GM19193 (cell line): ENCODE results near the gene CCDC188.

Experiments
- POLR2A ChIP-seq: IDR thresholded peaks from 4 replicates; pipeline ENCODE4 v1.6.1; 2011; ENCODE audit not compliant: insufficient read depth, insufficient read length; ENCODE audit errors: extremely low read depth

Gene CCDC188

DNA sequence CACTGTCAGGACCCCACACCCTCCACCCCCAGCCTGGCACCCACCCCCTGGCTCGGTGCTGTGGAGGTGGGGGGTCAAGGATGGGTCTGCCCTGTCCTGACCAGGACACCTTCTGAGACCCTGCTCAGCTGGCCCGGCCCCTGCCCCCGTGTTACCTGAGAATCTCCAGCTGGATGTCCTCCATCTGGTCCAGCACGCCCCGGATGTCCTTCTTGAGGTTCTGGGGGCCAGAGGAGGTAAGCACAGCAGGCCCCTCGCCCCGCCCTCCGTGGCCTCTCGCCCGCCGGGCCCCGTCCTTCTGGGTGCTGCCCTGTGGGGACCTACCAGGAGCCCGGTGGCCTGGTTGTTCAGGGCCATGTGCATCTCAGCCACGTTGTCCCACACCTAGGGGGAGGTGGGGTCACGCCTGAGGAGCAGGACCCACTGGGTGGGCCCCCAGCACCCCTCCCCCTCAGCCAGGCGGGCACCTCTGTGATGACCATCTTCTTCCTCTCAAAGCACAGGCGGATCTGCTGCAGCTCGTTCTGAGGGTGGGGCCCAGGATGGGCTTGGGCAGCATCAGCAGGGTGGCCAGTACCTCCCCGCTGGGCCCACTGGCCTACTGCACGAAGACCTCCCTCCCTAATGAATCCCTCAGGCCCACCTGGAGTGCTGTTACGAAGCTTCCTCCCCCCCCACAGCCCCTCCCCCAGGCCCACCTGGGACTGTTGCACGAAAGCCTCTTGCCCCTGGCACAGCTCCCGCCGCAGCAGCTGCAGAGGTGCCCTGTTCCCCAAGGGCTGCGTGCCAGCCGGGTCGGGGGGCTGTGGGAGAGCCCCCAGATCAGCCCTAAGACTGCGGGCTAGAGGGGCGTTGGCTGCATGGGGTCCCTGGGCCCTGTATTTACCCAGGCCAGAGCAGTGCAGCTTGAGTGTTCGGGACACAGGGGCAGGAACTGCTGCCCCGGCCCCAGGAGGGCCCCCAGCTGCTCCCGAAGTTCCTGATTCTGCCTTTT, 1.3 kb downstream of the CCDC188 start:
- TF ChIP-seq POLR2A, result no peak

DNA sequence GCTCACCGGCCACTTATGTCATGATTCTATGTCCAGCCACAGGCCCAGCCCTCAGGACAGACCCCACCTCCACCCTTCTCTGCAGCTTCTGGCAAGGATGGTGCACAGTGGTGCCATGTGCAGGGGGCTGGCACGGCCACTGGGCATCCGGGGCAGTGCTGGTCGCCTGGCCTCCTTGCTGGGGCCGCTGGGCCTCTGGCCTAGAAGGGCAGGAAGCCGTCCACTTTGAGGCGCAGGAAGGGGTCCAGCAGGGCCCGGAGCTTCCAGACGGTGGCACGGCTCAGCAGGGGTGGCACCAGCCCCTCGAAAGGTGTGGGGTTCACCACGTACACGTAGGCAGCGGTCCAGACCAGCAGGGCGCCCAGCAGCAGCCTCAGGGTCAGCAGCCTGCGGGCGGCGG, 2.4 kb downstream of the CCDC188 start:
- no peak for TF ChIP-seq POLR2A

DNA sequence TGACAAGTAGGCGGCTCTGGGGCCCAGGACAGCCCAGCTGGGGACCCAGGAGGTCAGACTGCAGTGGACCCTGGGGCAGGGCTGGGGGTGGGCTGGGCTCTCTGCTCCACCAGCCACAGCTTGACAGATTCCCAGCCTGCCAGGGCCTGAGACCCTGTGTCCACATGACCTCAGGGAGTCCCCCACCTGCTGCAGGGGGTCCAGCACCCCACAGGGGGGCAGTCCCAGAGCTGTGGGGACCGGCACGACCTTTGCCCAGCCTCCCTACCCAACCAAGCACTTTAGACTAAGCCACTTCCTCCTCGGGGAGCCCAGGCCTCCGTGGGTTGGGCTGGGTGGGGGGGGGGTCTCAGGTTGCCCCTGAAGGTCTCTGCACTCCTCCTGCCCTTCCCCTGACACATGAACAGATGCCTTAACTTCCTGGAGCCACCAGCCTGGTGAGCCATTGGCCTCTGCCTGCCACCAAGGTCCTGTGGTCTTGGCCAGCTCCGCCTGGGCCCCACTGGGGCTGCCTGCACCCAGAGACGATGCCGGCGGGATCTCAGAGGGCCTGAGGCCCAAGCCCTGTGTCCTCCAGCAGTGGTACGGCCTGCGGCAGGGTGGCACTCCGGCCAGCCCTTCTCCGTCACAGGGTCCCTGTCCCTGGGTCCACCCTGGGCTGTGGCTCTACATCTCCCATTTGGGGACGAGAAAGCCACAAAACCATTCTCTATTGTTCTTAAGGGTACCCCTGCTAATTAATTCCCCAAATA, 3.4 kb downstream of the CCDC188 start:
- no peak for TF ChIP-seq POLR2A

DNA sequence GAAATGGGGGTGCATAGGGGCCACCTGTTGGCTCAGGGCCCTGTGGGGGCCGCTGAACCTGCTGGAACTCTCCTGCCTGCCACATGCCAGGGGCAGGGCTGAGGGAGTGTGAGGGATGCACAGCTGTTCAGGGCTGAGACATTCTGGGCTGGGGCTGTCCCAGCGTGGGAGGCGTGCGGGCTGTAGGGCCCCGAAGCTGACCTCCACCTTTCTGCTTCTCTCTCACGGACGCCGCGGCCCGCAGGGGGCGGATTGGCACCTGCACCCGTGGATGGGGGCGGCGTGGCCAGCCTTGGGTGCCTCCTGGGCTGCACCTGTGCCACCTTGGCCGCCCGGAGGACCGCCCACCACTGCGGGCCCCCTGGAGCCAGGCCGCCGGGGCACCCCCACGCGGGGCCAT, 4.1 kb downstream of the CCDC188 start:
- no peak for TF ChIP-seq POLR2A

DNA sequence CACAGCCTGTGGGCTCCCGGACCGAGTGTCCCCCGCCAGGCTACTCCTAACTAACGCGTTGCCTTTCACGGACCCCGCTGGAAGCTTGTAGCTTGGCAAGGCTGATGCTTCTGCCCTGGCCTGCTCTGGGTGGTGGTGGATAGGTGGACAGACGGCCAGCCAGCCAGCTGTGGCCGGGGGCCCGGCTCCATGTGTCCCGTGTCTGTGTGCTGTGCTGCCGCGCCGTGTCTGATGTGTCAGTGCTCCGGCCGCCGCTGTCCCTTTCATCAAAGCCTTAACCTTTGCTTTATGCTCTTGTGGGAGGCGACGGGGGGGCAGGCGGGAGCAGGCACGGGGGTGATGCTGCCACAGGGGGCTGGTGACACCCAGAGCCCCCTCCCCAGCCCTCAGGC, 5.0 kb downstream of the CCDC188 start:
- no peak for TF ChIP-seq POLR2A

DNA sequence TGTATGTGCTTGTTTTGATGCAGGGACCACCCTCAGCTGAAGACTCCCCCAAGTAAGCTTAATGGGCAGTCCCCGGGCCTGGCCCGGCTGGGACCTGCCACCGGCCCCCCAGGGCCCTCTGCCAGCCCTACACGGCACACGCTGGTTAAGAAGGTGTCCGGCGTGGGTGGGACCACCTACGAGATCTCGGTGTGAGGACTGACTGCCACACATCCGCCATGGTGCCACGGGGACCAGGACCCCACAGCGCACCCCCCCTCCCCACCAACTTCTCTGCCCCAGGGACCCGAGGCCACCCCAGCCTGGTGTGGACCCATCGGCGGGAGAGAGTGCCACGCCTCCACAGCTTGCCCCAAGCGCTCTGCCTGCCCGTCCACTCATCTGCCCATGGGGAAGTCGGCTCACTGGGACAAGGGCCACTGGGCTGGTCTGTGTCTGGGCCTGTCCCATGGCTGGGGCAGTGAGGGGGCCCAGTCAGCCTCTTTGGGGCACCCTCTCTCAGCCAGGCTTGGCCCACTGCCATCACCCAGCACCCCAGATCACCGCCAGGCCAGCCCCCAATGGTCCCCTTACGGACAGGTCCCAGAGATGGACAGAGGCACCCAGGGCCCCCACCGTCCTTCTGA, 5.5 kb downstream of the CCDC188 start:
- no peak for TF ChIP-seq POLR2A

DNA sequence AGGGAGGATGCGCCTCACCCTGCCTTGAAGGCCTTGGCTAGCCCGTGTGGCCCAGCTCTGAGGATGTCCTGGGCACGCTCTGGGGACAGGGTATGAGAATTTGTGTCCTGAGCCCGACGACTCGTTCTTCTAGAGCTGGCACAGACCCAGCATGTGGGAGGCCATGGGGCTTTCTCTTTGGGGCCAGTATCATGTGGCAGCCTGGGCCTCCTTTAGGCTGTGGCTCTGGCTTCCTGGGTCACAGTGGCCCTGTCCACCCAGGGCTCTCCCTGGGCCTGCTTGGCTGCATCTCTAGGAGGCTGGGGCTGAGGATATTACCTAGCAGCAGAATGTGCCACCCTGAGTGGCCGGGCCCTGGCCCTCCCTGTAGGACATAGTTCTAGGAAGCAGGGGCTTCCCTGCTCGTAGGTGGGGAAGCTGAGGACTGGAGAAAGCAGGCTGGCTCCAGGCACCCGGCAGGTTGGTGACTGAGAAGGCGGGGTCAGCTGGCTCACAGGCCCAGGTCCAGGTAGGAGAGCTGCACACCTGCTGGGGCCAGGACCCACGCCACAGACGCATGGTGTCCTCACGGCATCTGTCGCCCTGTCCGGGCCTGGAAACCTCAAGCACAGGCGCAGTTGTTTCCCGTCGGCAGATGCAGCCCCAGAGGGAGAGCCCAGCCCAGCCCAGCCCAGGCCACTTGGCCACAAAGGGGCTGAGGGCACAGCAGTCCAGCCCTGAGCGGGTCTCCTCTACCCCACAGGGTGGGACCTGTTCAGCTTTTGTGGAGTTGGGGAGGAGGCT, 6.8 kb downstream of the CCDC188 start:
- TF ChIP-seq POLR2A, result no peak

DNA sequence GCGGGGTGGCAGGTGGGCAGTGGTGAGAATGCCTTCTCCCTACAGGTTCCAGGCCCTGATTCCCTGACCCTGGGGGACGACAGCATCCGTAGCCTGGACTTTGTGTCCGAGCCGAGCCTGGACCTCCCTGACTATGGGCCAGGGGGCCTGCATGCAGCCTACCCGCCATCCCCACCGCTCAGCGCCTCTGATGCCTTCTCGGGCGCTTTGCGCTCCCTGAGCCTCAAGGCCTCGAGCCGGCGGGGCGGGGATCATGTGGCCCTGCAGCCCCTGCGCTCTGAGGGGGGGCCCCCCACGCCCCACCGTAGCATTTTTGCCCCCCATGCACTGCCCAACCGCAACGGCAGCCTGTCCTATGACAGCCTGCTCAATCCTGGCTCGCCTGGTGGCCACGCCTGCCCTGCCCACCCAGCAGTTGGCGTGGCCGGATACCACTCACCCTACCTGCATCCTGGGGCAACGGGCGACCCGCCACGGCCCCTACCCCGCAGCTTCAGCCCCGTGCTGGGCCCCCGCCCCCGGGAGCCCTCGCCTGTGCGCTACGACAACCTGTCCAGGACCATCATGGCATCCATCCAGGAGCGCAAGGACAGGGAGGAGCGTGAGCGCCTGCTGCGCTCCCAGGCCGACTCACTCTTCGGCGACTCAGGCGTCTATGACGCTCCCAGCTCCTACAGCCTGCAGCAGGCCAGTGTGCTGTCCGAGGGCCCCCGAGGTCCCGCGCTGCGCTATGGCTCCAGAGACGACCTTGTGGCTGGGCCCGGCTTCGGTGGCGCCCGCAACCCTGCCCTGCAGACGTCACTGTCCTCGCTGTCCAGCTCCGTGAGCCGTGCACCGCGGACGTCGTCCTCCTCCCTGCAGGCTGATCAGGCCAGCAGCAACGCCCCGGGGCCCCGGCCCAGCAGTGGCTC, 7.9 kb downstream of the CCDC188 start:
- no peak for TF ChIP-seq POLR2A

DNA sequence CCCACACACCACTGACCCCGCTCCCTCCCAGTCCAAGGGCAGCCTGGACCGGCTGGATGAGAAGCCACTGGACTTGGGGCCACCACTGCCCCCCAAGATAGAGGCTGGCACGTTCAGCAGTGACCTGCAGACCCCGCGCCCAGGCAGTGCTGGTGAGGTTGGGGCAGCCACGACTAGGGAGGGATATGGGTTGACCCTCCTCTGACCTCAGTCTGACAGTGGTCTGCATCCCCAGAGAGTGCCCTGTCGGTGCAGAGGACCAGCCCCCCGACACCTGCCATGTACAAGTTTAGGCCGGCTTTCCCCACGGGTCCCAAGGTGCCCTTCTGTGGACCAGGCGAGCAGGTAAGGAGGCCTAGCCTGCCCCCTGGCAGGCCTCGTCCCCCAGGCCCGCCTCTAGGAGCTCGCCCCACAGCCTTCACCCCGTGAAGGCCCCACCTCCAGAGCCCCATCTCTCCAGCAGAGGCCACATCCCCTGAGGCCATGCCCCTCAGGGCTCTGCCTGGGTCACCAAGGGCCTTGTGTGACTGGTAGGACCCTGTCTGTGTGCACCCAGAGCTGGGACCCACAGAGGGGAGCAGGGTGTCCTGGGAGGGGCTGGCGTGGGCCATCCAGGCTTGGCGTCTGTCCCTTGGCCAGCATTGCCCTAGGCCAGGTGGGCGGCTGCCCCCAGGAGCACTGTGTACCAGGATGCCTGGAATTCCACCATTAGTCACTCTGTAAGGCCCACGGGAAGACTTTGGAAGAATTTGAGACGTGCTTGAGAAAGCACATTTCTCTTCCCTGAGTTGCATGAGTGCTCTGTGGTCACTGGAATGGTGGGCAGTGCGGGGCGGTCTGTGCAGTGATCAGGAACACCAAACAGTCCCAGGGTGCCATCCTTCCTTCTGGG, 9.4 kb downstream of the CCDC188 start:
- no peak for TF ChIP-seq POLR2A

DNA sequence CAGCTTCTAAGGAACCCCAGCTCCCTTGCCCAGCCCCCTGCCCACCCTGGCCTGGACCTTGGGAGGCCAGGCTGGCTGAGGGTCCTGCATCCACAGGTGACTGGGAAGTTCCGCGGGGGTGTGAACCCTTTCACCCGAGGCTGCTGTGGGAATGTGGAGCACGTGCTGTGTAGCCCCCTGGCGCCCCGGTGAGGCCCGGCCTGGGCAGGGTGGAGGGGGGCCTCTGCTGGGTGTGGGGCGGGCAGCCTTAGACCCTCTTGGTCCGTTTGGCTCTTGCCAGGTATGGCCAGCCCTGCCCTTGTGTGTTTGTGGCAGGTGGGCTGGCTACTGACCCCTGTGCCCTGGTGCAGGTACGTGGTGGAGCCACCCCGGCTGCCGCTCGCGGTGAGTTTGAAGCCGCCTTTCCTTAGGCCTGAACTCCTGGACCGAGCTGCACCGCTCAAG, 10.3 kb downstream of the CCDC188 start:
- TF ChIP-seq POLR2A, result no peak

DNA sequence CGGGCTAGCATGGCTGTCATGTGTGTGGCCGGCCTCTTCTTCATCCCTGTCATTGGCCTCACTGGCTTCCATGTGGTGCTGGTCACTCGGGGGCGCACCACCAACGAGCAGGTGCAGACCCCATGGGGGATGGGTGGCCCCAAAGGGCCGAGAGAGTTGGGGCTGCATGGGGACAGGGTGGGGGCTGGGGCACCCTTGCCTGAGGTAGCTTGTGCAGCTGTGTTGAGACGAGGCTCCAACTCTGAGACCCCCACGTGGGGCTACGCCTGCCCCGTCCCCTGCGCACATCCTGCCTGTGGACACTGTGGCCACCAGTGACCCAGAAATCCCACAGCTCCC, 10.8 kb downstream of the CCDC188 start:
- no peak for TF ChIP-seq POLR2A

DNA sequence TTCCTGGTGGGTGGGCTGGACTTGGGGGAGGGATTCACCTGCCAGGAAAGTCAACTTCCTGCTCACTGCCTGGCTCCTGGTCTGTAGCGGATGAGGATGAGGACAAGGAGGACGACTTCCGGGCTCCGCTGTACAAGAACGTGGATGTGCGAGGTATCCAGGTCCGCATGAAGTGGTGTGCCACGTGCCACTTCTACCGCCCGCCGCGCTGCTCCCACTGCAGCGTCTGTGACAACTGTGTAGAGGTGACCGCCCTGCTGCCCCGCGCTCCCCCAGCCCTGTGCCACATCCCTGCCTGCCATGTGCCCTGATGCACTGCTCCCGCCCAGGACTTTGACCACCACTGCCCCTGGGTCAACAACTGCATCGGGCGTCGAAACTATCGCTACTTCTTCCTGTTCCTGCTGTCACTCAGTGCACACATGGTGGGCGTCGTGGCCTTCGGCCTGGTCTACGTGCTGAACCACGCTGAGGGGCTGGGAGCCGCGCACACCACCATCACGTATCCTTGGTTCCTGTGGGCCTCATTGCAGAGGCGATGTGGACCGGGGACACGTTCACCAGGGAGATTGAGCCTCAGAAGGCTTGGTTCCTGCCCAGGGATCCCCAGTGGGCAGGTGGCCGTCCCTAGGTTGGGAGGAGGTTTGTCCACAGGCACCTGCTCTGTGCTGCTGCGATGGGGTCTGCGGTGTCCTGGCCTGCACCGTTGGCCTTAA, 11.3 kb downstream of the CCDC188 start:
- no peak for TF ChIP-seq POLR2A
